Left lung (tissue), 10 donors: Measurements from ENCODE around the gene IL15. TPM values are rescaled to one million over a fixed set of nuclear protein-coding genes. Genes with fewer than 3 reads are reported as not detected.

Experiments used
- ATAC-seq: fragments of 200-7000 bp; cut with Tn5 transposase; one replicate; pipeline ENCODE4 v1.9.1; 2020; ENCODE audit warnings: moderate library complexity
- DNase-seq, 4 donors: peaks; one replicate each; pipeline ENCODE4 v3.0.0-alpha.2; 2013 to 2020
- H3K27ac ChIP-seq, 2 donors: fragments of 200-600 bp; sonication (generic) in 1 of 2; one replicate each; pipeline versions ENCODE4 v1.5.0 to v1.8.0; 2020 to 2021
- H3K27me3 ChIP-seq, 2 donors: fragments of 200-600 bp; sonication (generic) in 1 of 2; one replicate each; pipeline versions ENCODE4 v1.5.0 to v1.8.0; 2020 to 2021
- H3K36me3 ChIP-seq, 2 donors: fragments of 200-600 bp; sonication (generic) in 1 of 2; one replicate each; pipeline versions ENCODE4 v1.5.0 to v1.8.0; 2020 to 2021
- H3K4me1 ChIP-seq, 2 donors: fragments of 200-600 bp; one replicate each; pipeline ENCODE4 v1.8.0; 2021
- H3K4me3 ChIP-seq, 2 donors: fragments of 200-600 bp; sonication (generic) in 1 of 2; one replicate each; pipeline versions ENCODE4 v1.5.0 to v1.8.0; 2020 to 2021; ENCODE audit warnings: mild to moderate bottlenecking in 1 of 2
- H3K9me3 ChIP-seq, 2 donors: fragments of 200-600 bp; sonication (generic) in 1 of 2; one replicate each; pipeline versions ENCODE4 v1.5.0 to v1.8.0; 2020 to 2021
- intact Hi-C, 2 donors: fragments of 100-400 bp; cut with DNase I; formaldehyde crosslinking; loops; one replicate each; pipeline versions ENCODE4 v1.11.2 to v1.14.2; 2022
- polyA plus RNA-seq, 6 donors: library from polyadenylated mRNA; unstranded; fragments of 120-200 nt; gene quantifications; one replicate each; pipeline ENCODE4 v1.2.1, GENCODE V29; 2013; ENCODE audit not compliant: insufficient read length in 6 of 6
- total RNA-seq, 2 donors: library from RNA; stranded (reverse); fragmentation: NEBNext Ultra II Directional; extraction: Animal tissue kit (Norgen Biotek cat#: 25700); gene quantifications; one replicate each; pipeline ENCODE4 v1.2.1, GENCODE V29; 2021
- TF ChIP-seq, protein P1 (sequence below), 2 donors: fragments of 200-600 bp; sonication (generic) in 1 of 2; IDR thresholded peaks; one replicate each; pipeline versions ENCODE4 v1.5.0 to v1.8.0; 2021; ENCODE audit warnings: antibody characterized with exemption in 2 of 2
- donor health status: DM: no; HTN: yes; CAD: no.
- donor health status: DM: no; HTN: no; CAD: no.

IL15 gene
- total and polyA plus RNA-seq, 8 donors, result 0.74 to 6.4 (median 1.3) TPM

DNA sequence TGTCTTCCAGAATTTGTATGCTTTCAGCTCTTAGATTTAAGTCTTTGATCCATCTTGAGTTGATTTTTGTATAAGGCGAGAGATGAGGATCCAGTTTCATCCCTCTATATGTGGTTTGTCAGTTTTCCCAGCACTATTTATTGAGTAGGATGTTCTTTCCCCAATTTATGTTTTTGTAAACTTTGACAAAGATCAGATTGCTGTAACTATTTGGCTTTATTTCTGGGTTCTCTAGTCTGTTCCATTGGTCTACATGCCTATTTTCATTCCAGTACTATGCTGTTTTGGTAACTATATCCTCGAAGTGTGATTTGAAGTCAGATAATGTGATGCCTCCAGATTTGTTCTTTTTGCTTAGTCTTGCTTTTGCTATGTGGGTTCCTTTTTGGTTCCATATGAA, 60.7 kb downstream of the IL15 start:
- H3K4me1 ChIP-seq, result no peaks in the 10 kb centered on the region
- H3K27me3 ChIP-seq, result no peaks in the 10 kb centered on the region
- H3K9me3 ChIP-seq, result peaks cover 0 to 5% of the 10 kb centered on the region in 2 donors
- TF ChIP-seq, protein P1, sequence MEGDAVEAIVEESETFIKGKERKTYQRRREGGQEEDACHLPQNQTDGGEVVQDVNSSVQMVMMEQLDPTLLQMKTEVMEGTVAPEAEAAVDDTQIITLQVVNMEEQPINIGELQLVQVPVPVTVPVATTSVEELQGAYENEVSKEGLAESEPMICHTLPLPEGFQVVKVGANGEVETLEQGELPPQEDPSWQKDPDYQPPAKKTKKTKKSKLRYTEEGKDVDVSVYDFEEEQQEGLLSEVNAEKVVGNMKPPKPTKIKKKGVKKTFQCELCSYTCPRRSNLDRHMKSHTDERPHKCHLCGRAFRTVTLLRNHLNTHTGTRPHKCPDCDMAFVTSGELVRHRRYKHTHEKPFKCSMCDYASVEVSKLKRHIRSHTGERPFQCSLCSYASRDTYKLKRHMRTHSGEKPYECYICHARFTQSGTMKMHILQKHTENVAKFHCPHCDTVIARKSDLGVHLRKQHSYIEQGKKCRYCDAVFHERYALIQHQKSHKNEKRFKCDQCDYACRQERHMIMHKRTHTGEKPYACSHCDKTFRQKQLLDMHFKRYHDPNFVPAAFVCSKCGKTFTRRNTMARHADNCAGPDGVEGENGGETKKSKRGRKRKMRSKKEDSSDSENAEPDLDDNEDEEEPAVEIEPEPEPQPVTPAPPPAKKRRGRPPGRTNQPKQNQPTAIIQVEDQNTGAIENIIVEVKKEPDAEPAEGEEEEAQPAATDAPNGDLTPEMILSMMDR (IDR thresholded peaks at IDR 0.05), result no peak
- H3K36me3 ChIP-seq, result no peaks in the 10 kb centered on the region
- ATAC-seq, result no peak
- intact Hi-C loops, result no loop called here
- DNase-seq, result no peak
- H3K27ac ChIP-seq, result no peak overlapping the region
- H3K4me3 ChIP-seq, result no peak overlapping the region

GRCh38 chr4:141702472-141703182, 66.2 kb downstream of the IL15 start:
- DNase-seq (peak in 1 of 4 donors; percentile 40), ATAC-seq (no peak)
- intact Hi-C loops, result no loop called here
- Histone ChIP-seq H3K9me3 (peaks cover 0 to 15% of the 10 kb centered on the region in 2 donors), H3K4me3 (no peak overlapping the region), H3K27ac (no peak overlapping the region), H3K4me1 (peaks cover 0 to 5% of the 10 kb centered on the region in 2 donors), H3K36me3 (no peaks in the 10 kb centered on the region), H3K27me3 (no peaks in the 10 kb centered on the region)
- TF ChIP-seq, protein P1 (IDR thresholded peaks at IDR 0.05), result no peak

GRCh38 chr4:141703497-141703896, 67.1 kb downstream of the IL15 start:
- Histone ChIP-seq H3K9me3 (peaks cover 0 to 15% of the 10 kb centered on the region in 2 donors), H3K27ac (no peak overlapping the region), H3K36me3 (no peaks in the 10 kb centered on the region), H3K27me3 (no peaks in the 10 kb centered on the region), H3K4me1 (peaks cover 0 to 5% of the 10 kb centered on the region in 2 donors), H3K4me3 (no peak overlapping the region)
- TF ChIP-seq, protein P1 (IDR thresholded peaks at IDR 0.05), result no peak
- intact Hi-C loops, result no loop called here
- no peak for ATAC-seq
- DNase-seq, result no peak

DNA sequence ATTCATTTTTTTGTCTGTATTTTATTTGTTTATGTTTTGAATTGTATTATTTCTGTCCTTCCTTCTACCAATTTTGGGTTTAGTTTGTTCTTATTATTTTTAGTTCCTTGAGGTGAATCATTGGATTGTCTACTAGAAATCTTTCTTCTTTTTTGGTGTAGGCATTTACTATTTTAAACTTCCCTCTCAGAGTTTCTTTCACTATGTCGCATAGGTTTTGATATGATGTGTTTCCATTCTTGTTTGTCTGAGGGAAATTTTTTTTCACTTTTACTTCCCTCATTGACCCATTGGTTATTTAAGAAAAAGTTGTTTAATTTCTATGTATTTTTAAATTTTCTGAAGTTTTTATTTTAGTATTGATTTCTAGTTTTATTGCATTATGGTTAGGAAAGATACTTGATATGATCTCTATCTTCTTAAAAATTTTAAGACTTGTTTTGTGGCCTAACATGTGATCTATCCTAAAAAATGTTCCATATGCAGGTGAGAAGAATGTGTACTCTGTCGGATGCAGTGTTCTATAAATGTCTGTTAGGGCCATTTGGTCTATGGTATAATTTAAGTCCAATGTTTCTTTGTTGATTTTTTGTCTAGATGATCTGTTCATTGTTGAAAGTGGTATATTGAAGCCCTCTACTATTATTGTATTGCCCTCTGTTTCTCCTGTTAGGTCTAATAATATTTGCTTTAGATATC, 68.8 kb downstream of the IL15 start:
- Histone ChIP-seq H3K4me3 (no peak overlapping the region), H3K4me1 (peaks cover 0 to 5% of the 10 kb centered on the region in 2 donors), H3K9me3 (peaks cover 0 to 15% of the 10 kb centered on the region in 2 donors), H3K27me3 (no peaks in the 10 kb centered on the region), H3K27ac (no peak overlapping the region), H3K36me3 (no peaks in the 10 kb centered on the region)
- DNase-seq (no peak), ATAC-seq (no peak)
- TF ChIP-seq, protein P1 (IDR thresholded peaks at IDR 0.05), result no peak
- intact Hi-C loops, result no loop called here

DNA sequence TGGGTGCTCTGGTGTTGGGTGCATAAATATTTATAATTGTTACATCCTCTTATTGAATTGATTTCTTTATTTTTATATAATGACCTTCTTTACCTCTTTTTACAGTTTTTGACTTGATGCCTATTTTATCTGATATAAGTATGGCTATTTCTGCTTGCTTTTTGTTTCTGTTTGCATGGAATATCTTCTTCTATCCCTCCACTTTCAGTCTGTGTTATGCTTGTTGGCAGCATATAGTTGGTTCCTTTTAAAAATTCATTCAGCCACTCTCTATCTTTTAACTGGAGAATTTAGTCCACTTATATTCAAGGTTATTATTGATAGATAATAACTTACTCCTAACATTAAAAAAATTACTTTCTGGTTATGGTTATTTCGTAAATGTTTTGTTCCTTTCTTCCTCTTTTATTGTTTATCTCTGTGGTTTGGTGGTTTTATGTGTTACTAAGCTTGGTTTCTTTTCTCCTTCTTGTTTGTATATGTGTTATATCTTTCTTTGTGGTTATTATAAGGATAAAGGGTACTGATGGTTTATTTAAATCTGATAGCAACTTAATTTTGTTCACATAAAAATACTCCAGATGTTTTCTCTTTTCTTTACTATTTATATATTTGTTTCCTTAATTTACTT, 69.5 kb downstream of the IL15 start:
- Histone ChIP-seq H3K36me3 (no peaks in the 10 kb centered on the region), H3K4me3 (no peak overlapping the region), H3K9me3 (peaks cover 0 to 15% of the 10 kb centered on the region in 2 donors), H3K27ac (no peak overlapping the region), H3K4me1 (peaks cover 0 to 5% of the 10 kb centered on the region in 2 donors), H3K27me3 (no peaks in the 10 kb centered on the region)
- no peak for ATAC-seq
- intact Hi-C loops, result no loop called here
- TF ChIP-seq, protein P1 (IDR thresholded peaks at IDR 0.05), result no peak
- no peak for DNase-seq
